Hematopoietic multipotent progenitor cell (in vitro differentiated cells): ENCODE measurements around the gene BBIP1. TPM values are rescaled to one million over a fixed set of nuclear protein-coding genes. Genes with fewer than 3 reads are reported as not detected.
"Not testable (repeated sequence)": the region's sequence is repeated elsewhere in the genome, so short reads cannot be mapped to it uniquely, and the experiment has no call there.

Experiments
- DNase-seq, 3 donors: peaks; one replicate each; pipeline ENCODE4 v3.0.0-alpha.2; 2011 to 2015; ENCODE audit warnings: low read depth in 2 of 3, low spot score in 2 of 3
- total RNA-seq: library from RNA; depleted of rRNA; stranded (reverse); fragments of >200 nt; gene quantifications from one replicate; pipeline ENCODE4 v1.2.3, GENCODE V29; 2012

Gene BBIP1
- total RNA-seq, 1 donor, result 7.0 TPM

GRCh38 chr10:110887560-110887959 lies 31.4 kb downstream of the BBIP1 start:
- no peak for DNase-seq

- DNase-seq, result no peak
These were observed 32.9 kb downstream of the BBIP1 start for GRCh38 chr10:110885932-110886674.

- DNase-seq, result no peak
These were observed 35.1 kb downstream of the BBIP1 start for GRCh38 chr10:110883924-110884323.

GRCh38 chr10:110881905-110882304 lies 37.1 kb downstream of the BBIP1 start:
- DNase-seq, result no peak

GRCh38 chr10:110881247-110881646 lies 37.7 kb downstream of the BBIP1 start:
- DNase-seq, result no peak

- no peak for DNase-seq
These were observed 39.0 kb downstream of the BBIP1 start for GRCh38 chr10:110880012-110880411.

GRCh38 chr10:110876788-110877187 lies 42.2 kb downstream of the BBIP1 start:
- DNase-seq, result no peak

GRCh38 chr10:110876000-110876399 lies 43.0 kb downstream of the BBIP1 start:
- no peak for DNase-seq

- DNase-seq, result no peak
These were observed 45.0 kb downstream of the BBIP1 start for GRCh38 chr10:110873951-110874350.

GRCh38 chr10:110872984-110873923 lies 45.7 kb downstream of the BBIP1 start:
- no peak for DNase-seq

GRCh38 chr10:110872145-110872983 lies 46.6 kb downstream of the BBIP1 start:
- peak; percentile 77 to 90 (median 84) for DNase-seq

GRCh38 chr10:110871298-110872084 lies 47.5 kb downstream of the BBIP1 start, which contains the start of gene PDCD4:
PDCD4 (plus strand) TSS chr10:110871928; CDS start chr10:110876028, 4,100 bp downstream.
- peak; percentile 78 to 96 (median 95) for DNase-seq

GRCh38 chr10:110870823-110871297 lies 48.1 kb downstream of the BBIP1 start:
- no peak for DNase-seq

- DNase-seq, result peak in 1 of 3 donors; percentile 39
These were observed 50.0 kb downstream of the BBIP1 start for GRCh38 chr10:110868981-110869380.

GRCh38 chr10:110867807-110868465 lies 51.0 kb downstream of the BBIP1 start:
- no peak for DNase-seq

GRCh38 chr10:110867011-110867806 lies 51.8 kb downstream of the BBIP1 start:
- not testable (repeated sequence) for DNase-seq

- peak in 1 of 3 donors; percentile 43 for DNase-seq
These were observed 53.0 kb downstream of the BBIP1 start for GRCh38 chr10:110865809-110866482.
